GM21576 (cell line): ENCODE data around the gene KRTAP10-5.
"Not testable (repeated sequence)": the region's sequence is repeated elsewhere in the genome, so short reads cannot be mapped to it uniquely, and the experiment has no call there.

Experiments
- ATAC-seq: cut with Tn5 transposase; IDR thresholded peaks from one replicate; pipeline ENCODE4 v1.9.1; 2021; ENCODE audit warnings: mild to moderate bottlenecking, moderate library complexity; ENCODE audit not compliant: unreplicated experiment

The KRTAP10-5 gene, protein sequence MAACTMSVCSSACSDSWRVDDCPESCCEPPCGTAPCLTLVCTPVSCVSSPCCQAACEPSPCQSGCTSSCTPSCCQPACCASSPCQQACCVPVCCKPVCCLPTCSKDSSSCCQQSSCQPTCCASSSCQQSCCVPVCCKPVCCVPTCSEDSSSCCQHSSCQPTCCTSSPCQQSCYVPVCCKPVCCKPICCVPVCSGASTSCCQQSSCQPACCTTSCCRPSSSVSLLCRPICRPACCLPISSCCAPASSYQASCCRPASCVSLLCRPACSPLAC

DNA sequence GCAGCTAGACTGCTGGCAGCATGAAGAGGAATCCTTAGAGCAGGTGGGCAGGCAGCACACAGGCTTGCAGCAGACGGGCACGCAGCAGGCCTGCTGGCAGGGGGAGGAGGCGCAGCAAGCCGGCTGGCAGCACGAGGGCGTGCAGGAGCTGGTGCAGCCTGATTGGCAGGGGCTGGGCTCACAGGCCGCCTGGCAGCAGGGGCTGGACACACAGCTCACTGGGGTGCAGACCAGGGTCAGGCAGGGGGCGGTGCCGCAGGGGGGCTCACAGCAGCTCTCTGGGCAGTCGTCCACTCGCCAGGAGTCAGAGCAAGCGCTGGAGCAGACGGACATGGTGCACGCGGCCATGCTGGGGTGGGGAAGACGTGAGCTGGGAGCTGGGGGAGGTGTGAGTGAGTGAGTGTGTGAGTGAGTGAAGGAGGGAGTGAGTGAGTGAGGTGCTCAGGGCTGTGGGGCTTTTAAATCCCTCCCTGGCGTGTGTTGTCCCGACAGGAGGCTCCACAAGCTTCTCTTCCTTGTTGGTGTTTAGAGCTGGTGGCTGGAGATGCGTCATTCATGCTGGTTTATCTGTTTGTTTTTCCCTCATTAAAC is at the start of gene KRTAP10-5:
TSS of gene KRTAP10-5 (minus strand) at position 374 of the 591 bp plus-strand sequence. CDS start at position 348, 26 bp downstream.
- not testable (repeated sequence) for ATAC-seq

DNA sequence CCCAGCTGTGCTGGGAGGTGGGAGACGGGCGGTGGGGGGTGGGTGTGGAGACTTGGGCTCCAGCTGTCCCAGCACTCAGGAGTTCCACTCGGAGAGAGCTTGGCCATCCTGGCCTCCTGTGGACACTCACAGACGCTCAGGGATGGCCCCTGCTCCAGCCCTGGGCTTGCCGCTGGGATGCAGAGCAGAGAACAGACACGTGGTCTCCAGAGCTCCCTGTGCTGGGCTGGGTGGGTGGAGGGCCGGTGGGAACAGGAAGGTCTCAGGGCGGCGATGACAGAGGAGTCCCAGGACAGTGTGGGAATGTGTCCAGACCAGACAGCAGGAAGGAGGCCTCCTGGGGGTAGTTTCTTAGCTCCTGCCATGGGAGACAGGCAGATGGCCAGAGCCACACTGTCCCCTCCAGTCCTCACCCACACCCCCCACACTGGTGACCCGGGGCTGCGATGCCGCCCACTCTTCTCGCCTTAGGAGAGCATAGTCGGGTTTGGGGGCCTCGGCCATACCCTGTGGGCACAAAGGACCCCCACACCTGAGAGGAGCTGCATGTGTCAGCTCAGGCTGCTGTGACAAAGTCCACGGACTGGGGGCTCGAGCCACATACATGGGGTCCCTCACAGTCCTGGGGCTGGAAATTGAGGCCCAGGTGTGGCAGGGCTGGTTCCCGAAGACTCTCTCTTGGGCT is 48.4 kb upstream of the KRTAP10-5 start:
- ATAC-seq, result no peak

DNA sequence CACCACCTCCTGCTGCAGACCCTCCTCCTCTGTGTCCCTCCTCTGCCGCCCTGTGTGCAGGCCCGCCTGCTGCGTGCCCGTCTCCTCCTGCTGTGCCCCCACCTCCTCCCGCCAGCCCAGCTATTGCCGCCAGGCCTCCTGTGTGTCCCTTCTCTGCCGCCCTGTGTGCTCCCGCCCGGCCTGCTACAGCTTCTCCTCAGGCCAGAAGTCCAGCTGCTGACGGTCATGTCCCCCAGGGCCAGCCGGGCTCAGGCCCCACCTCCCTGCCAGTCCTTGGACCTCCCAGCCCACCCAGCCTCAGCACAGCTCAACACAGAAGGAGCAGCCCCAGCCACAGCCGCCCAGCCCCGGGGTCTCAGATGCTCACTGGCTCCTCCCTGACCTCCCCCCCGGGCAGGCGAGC is 47.4 kb upstream of the KRTAP10-5 start:
- ATAC-seq, result not testable (repeated sequence)

DNA sequence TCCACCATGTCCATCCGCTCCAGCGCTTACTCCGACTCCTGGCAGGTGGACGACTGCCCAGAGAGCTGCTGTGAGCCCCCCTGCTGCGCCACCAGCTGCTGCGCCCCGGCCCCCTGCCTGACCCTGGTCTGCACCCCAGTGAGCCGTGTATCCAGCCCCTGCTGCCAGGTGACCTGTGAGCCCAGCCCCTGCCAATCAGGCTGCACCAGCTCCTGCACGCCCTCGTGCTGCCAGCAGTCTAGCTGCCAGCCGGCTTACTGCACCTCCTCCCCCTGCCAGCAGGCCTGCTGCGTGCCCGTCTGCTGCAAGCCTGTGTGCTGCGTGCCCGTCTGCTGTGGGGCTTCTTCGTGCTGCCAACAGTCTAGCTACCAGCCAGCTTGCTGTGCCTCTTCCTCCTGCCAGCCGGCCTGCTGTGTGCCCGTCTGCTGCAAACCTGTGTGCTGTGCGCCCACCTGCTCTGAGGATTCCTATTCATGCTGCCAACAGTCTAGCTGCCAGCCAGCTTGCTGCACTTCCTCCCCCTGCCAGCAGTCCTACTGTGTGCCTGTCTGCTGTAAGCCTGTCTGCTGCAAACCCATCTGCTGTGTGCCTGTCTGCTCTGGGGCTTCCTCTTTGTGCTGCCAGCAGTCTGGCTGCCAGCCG is 46.9 kb upstream of the KRTAP10-5 start:
- ATAC-seq, result not testable (repeated sequence)

DNA sequence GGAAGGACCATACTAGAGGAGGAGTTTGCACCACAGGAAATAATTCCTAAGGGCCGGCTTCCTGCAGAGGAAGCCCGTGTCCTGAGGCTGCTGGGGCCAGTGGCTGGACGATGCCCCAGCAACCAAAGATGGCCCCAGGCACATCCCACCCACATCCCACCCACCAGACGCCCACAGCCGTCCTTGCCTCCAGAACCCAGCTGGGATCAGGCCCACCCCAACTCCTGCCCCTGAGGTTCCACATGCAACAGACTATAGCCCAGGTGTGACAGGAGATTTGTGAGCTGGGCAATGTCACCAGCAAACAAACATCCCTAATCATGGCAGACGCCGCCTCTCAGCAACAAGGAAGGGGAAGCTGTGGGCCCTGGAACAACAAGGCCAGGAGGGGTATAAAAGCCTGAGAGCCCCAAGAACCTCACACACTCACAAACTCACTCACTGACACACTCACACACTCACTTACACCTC is 46.3 kb upstream of the KRTAP10-5 start, which contains the start of gene KRTAP10-9:
TSS of gene KRTAP10-9 (plus strand) at position 421 of the 471 bp plus-strand sequence. CDS start 79 bp downstream, outside the sequence.
- no peak for ATAC-seq

DNA sequence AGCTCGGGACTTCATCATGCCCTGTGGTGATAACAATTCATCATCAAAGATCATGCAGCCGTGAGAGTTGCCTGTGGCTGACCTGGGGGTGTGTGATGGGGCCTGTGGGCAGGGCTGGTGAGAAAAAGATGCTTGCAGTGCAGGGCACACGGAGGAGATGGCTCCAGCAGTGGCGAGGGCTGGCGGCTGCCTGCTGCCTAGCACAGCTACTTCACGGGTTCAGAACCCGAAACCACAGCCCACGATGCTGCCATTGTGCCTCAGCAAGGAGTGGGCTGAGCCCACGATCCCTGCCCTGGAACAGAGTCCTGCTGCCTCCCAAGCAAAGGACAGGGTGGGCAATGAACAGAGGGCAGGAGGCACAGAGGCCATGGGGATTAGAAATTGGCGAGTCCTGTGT is 45.9 kb upstream of the KRTAP10-5 start:
- ATAC-seq, result no peak

DNA sequence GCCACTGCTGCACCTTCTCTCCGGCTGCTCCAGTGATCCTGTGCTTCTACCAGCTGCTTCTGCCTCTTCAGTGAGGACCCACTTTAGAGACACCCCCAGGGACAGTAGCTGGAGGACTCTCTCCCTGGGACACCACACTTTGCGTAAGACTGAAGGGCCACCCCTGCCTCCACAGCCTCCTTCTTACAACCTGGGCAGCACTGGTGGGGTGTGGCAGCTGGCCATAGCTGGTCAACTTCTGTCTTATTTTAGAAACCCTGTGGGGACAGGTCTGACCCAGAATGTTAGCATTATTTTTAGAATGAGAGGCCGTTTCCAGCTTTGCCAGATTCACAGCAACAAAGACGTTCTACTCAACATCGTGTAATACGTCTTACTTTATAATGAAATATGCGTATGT is 45.4 kb upstream of the KRTAP10-5 start:
- ATAC-seq, result no peak

DNA sequence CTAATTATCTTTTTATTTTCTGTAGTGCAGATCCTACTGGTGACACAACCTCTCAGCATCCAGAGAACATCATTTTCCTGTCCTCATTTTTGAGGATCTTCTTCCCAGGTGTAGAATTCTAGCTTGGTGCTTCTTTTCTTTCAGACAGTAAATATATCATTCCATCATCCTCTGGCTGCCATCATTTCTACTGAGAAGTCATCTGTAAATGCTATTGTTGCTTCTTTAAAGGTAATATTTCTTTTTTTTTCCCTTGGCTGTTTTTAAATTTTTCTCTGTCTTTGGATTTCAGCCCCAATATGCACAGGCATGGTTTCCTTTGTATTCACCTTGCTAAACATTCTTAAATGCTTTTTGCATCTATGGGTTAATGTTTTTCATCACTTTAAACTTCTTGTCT is 43.2 kb upstream of the KRTAP10-5 start:
- no peak for ATAC-seq

DNA sequence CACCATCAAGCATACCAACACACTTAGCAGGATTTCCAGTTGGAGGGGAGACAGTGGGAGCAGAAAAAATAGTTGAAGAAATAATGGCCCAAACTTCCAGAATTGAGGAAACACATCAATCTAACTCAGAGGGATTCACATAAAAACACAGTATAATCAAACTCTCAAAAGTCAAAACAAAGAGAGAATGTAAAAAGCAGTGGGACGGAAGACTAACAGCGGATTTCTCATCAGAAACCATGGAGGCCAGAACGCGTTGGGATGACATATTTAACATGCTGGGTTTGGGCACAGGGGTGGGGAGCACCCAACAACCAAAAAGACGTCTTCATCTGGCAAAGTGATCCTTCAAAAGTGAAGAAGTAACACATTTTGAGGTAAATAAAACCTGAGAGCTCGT is 39.5 kb upstream of the KRTAP10-5 start:
- no peak for ATAC-seq

DNA sequence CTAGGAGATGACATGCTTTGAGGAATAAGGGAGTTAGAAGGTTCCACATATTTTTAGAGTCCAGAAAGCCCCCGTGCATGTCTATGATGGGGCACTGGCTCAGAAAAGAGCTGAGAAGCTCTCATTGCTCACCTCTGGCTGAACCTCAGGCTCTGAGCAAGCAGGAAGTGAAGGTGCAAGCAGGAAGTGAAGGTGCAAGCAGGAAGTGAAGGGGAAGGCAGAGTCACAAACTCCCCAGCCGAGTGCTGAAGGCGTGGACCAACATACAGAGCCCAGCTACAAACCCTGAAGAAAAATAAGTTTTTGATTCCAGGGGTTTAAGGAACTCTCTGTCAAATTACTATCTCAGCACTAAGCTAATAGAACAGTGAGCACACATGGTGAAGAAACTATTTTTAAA is 38.5 kb upstream of the KRTAP10-5 start:
- ATAC-seq, result no peak

DNA sequence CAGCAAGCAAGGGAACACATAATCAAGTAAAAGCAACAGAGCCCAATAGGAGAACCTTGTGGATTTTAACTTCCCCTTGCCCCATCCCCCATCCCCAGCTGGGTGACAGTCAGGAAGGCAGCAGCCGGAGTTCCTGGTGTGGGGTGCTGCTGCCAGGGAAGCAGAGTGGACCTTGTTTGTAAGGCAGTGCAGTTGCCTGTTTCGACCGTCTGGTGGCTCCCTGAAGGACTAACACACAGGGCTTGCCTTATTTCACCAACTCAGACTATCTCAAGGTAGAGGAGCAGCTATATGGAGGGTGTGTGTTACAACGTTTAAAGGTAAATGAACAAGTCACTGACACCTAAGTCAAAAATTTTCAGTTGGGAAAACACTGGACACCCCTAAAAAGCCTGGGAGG is 38.1 kb upstream of the KRTAP10-5 start:
- ATAC-seq, result no peak

DNA sequence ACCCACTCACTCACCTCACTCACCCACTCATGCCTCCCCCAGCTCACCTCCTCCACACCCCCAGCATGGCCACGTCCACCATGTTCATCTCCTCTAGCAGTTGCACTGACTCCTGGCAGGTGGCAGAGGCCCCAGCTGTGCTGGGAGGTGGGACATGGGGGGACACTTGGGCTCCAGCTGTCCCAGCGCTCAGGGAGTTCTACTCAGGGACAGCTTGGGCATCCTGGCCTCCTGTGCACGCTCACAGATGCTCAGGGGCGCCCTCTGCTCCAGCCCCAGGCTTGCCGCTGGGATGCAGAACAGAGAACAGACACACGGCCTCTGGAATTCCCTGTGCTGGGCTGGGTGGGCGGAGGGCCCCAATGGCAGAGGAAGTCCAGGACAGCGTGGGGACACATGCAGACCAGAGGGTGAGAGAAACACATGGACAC is 36.7 kb upstream of the KRTAP10-5 start:
- no peak for ATAC-seq

DNA sequence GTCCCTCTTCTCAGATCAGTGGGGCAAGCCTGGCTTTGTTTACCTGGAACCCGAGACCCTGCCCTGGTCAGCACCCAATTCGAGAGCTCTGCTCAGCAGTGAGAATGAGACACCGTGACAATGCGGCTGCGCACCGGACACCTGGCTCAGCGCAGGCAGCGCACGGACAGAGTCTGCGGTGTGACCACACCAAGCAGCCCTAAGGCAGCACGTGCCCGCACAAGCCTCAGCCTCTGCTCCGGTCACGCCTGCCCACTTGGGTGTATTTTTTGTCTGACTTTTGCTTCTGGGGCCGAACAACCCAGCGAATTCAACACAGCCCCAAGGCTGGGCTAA is 36.2 kb upstream of the KRTAP10-5 start:
- ATAC-seq, result no peak

DNA sequence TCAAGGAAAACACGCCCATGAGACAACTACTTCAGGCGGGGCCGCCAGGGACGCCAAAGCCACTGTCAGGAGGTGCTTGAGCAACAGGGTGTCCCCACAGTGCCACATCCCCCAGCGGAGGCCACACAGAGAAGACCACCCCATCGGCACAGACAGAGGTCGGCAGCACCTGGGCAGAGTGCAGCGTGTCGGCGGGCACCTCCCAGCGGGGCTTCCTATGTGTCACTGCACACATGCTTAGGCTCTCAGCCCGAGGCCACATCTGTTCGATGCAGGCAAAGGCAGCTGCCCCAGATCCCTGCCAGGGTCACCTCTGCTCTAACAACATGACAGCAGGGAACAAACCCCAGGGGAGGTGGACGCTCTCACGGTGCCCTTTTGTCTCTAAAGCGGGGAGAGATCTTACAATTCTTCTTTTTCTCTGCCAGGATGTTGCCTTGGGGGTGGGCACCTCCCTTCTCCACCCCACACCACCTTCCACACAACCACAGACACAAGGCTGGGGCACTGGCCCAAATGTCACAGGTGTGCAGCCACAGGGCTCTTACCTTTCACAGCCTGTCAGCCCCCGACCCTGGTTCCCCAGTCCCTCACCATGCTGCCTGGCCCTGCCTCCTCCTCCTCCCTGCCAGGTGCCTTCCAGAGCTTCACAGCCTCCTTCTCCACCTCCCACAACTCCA is 35.6 kb upstream of the KRTAP10-5 start:
- ATAC-seq, result no peak

DNA sequence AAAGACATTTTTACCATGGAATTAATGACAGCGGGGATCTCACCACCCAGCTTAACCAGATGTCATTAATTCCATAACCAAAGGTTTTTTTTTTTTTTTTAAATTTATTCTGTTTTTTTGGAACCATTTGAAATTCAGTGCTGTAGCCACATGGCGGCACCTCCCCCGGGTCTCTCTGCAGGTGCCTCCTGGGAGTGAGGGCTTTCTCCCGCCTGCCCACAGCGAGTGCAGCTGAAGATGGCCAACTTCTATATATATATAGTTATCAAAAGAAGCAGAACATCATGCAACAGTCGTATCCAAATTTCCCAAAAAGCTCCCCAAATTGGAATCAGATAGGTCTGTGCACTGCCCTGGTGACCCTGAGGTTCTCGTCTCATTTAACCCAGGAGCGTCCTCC is 35.1 kb upstream of the KRTAP10-5 start:
- ATAC-seq, result no peak

DNA sequence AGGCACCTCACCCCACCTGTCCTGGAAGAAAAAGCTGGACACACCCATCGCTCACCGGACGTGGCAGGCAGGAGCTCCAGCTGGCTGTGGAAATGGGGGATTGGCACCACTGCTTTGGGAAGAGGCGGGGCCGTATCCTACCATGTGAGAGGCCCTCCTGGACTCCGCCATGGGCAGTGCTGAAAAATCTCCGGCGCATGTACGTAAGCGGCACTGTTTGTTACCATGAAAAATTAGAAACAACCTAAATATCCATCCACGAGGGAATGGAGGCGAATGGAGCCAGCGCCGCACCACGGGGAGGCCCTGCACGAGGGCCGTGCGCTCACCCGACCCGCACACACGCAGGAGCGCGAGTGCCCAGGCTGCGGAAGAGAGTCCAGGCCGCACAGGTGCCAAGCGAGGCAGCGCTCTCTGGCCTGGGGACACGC is 34.6 kb upstream of the KRTAP10-5 start:
- no peak for ATAC-seq

DNA sequence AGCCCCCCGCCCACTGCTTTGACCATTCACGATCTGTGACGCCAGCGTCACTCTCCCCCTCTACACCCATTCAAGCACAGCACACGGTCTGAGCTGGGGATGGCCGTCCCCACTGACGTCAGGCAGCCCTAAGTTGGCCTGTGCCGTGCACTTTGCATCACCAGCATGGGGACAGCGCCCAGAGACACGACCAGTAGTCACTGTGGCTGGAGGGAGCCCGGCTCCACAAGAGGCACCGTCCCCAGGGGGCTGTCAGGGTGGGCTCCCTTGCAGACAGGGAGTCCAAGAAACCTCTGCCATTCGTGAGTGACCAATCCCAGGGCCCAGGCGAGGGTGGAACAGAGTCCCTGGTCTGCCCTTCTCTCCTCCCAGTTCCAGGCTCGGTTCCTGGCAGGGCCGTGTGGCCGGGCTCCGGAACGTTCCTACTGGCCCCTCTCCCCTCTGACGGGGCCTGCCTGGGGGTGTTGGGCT is 33.8 kb upstream of the KRTAP10-5 start:
- ATAC-seq, result no peak

DNA sequence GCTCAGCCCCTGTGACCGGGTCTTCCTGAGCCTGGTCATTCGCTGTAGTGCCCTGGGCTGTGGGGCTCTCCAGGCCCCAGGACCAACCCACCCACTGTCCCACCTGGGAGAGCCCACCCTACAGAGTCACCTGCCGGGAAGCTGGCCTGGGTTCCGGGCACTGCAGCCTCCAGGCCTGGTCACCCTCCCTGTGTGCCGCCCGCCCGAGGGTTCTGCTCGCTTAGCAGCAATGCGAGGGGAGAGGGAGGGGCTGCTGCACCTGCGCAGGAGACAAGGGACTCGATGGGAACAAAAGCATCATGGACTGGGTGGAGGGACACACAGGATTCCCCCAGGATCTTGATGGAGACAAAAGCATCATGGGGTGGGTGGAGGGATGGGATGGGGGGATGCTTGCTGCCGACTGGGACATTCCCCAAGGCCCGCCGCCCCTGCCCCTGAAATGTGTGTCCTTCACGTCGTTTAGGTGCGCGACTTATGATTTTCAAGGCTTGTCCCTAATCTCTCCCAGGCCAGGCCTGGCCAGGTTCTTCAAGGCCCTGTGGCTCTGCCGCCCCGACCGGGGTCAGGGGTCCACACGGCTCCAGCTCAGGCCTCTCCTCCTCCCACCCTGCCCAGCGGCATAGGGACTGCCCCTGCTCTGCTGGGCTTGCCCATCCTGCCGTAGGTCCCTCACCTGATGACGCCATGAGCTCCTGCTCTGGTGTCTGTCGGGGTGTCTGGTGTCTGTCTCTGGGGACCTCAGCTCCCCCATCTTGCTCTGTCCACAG is 33.2 kb upstream of the KRTAP10-5 start:
- no peak for ATAC-seq

DNA sequence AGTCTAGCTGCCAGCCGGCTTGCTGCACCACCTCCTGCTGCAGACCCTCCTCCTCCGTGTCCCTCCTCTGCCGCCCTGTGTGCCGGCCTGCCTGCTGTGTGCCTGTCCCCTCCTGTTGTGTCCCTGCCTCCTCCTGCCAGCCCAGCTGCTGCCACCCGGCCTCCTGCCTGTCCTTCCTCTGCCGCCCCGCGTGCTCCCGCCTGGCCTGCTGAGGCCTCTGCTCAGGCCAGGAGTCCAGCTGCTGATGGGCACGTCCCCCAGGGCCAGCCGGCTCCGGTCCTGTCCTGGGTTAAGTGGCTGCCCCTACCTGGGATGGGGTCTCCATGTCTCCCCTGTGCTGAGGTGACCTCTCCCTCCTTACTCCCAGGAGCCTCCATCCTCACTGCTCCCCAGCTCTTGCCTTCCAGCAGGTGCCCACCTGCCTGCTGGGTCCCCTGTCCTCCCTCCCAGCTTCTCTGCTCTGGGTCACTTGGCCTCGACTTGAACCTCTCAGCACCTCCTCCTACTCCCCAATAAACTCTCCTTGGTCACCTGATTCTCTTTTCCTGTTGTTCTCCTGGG is 32.3 kb upstream of the KRTAP10-5 start:
- no peak for ATAC-seq

DNA sequence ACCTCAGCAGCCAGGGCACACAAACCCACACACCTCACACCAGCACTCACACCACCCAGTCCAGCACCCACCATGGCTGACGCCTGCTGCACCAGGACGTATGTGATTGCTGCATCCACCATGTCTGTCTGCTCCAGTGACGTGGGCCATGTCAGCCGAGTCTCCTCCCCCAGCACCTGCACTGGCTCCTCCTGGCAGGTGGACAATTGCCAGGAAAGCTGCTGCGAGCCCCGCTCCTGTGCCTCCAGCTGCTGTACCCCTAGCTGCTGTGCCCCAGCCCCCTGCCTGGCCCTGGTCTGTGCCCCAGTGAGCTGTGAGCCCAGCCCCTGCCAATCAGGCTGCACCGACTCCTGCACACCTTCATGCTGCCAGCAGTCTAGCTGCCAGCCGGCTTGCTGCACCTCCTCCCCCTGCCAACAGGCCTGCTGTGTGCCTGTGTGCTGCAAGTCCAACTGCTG is 31.7 kb upstream of the KRTAP10-5 start, which contains the start of gene KRTAP10-8:
TSS of gene KRTAP10-8 (plus strand) at position 51 of the 458 bp plus-strand sequence. CDS start at position 73, 22 bp downstream.
- ATAC-seq, result no peak
